IMR-90 (cell line): ENCODE measurements around the gene COQ4. TPM values are rescaled to one million over a fixed set of nuclear protein-coding genes. Genes with fewer than 3 reads are reported as not detected.
A peak's percentile ranks its signal among the peaks of the same experiment; 100 is the strongest.

Source experiments
- ATAC-seq: fragments of 200-7000 bp; cut with Tn5 transposase; 2 replicates; pipeline ENCODE4 v1.9.1; 2020; ENCODE audit warnings: low read depth, mild to moderate bottlenecking, moderate library complexity
- BruUV-seq: library from RNA; stranded (reverse); fragments of 400-500 nt; replicated peaks from 2 replicates; lab custom pipeline; 2021; lab: Mats Ljungman, UMichigan
- CTCF ChIA-PET: fragments of 300-600 bp; formaldehyde crosslinking; extraction: SDS; loops from one replicate; lab custom pipeline; 2021; ENCODE audit warnings: antibody characterized with exemption; lab: Yijun Ruan, JAX
- POLR2A ChIA-PET: fragments of 300-600 bp; sonication (Branson Sonifier 250); formaldehyde crosslinking; loops from one replicate; lab custom pipeline; 2022; ENCODE audit warnings: antibody characterized with exemption; ENCODE audit not compliant: unreplicated experiment; lab: Charles Lee
- DNase-seq: peaks from one replicate; pipeline ENCODE4 v3.0.0; 2013
- H2AFZ ChIP-seq: replicated peaks from 2 replicates; pipeline ENCODE3; 2013; ENCODE audit warnings: low read length, mild to moderate bottlenecking; ENCODE audit not compliant: poor library complexity
- H2AK5ac ChIP-seq: 2 replicates; pipeline ENCODE4 v1.6.1; 2013; ENCODE audit warnings: low read depth, low read length, inconsistent platforms
- H2AK9ac ChIP-seq: replicated peaks from 2 replicates; pipeline ENCODE3; 2013; ENCODE audit warnings: mild to moderate bottlenecking, low read depth, low read length, moderate library complexity; ENCODE audit not compliant: poor library complexity
- H2BK120ac ChIP-seq: 2 replicates; pipeline ENCODE4 v1.6.1; 2013; ENCODE audit warnings: low read depth, low read length, inconsistent platforms
- H2BK15ac ChIP-seq: 3 replicates; pipeline ENCODE4 v1.6.1; 2013; ENCODE audit warnings: low read depth, low read length, inconsistent platforms
- H2BK20ac ChIP-seq: 2 replicates; pipeline ENCODE4 v1.6.1; 2013; ENCODE audit warnings: low read depth, mild to moderate bottlenecking, inconsistent platforms, low read length, moderate library complexity
- H2BK5ac ChIP-seq: 2 replicates; pipeline ENCODE4 v1.6.1; 2013; ENCODE audit warnings: mild to moderate bottlenecking, low read depth, low read length, inconsistent platforms; ENCODE audit not compliant: poor library complexity, severe bottlenecking
- H3K14ac ChIP-seq: replicated peaks from 2 replicates; pipeline ENCODE4 v1.6.1; 2013; ENCODE audit warnings: low read depth, low read length, inconsistent platforms
- H3K18ac ChIP-seq: 2 replicates; pipeline ENCODE4 v1.6.1; 2013; ENCODE audit warnings: low read depth, low read length, control low read depth
- H3K23ac ChIP-seq: 2 replicates; pipeline ENCODE4 v1.6.1; 2013; ENCODE audit warnings: low read depth, low read length, inconsistent platforms
- H3K27ac ChIP-seq: 2 replicates; pipeline ENCODE4 v1.5.1; 2013; ENCODE audit warnings: mild to moderate bottlenecking, control low read depth, low read length; ENCODE audit not compliant: insufficient read depth
- H3K27me3 ChIP-seq: 2 replicates; pipeline ENCODE4 v1.6.1; 2013; ENCODE audit warnings: low read length; ENCODE audit not compliant: control insufficient read depth, insufficient read depth
- H3K36me3 ChIP-seq: 2 replicates; pipeline ENCODE4 v1.6.1; 2013; ENCODE audit warnings: low read length, mixed read lengths; ENCODE audit not compliant: control insufficient read depth, insufficient read depth
- H3K4ac ChIP-seq: 2 replicates; pipeline ENCODE4 v1.6.1; 2013; ENCODE audit warnings: low read depth, low read length, inconsistent platforms
- H3K4me1 ChIP-seq: 2 replicates; pipeline ENCODE4 v1.6.1; 2013; ENCODE audit warnings: low read length, mixed read lengths; ENCODE audit not compliant: control insufficient read depth, insufficient read depth
- H3K4me2 ChIP-seq: 2 replicates; pipeline ENCODE4 v1.6.1; 2013; ENCODE audit warnings: low read depth, mild to moderate bottlenecking, control low read depth, low read length, moderate library complexity
- H3K4me3 ChIP-seq: 2 replicates; pipeline ENCODE4 v1.5.1; 2013; ENCODE audit warnings: low read depth, mild to moderate bottlenecking, control low read depth, low read length, moderate library complexity; ENCODE audit not compliant: insufficient read depth
- H3K56ac ChIP-seq: 2 replicates; pipeline ENCODE4 v1.6.1; 2013; ENCODE audit warnings: low read length, inconsistent platforms; ENCODE audit not compliant: insufficient read depth; ENCODE audit errors: extremely low read depth
- H3K79me1 ChIP-seq, 2 experiments: 2 replicates each; pipeline ENCODE4 v1.6.1; 2013; ENCODE audit warnings: low read length in 2 of 2, inconsistent platforms in 1 of 2, low read depth in 1 of 2
- H3K9ac ChIP-seq: 2 replicates; pipeline ENCODE4 v1.6.1; 2013; ENCODE audit warnings: low read depth, low read length, control low read depth
- H3K9me1 ChIP-seq: 2 replicates; pipeline ENCODE4 v1.6.1; 2013; ENCODE audit warnings: low read length, inconsistent platforms; ENCODE audit not compliant: insufficient read depth
- H3K9me3 ChIP-seq: 2 replicates; pipeline ENCODE4 v1.6.1; 2013; ENCODE audit warnings: low read length; ENCODE audit not compliant: control insufficient read depth, insufficient read depth
- H4K20me1 ChIP-seq: 2 replicates; pipeline ENCODE4 v1.6.1; 2013; ENCODE audit warnings: low read length, inconsistent platforms; ENCODE audit not compliant: insufficient read depth
- H4K5ac ChIP-seq: 2 replicates; pipeline ENCODE4 v1.6.1; 2013; ENCODE audit warnings: mild to moderate bottlenecking, low read depth, low read length, control low read depth
- H4K8ac ChIP-seq, 2 experiments: 2 replicates each; pipeline ENCODE4 v1.6.1; 2013; ENCODE audit warnings: low read depth in 2 of 2, low read length in 2 of 2, control low read depth in 1 of 2, inconsistent platforms in 1 of 2
- H4K91ac ChIP-seq: 2 replicates; pipeline ENCODE4 v1.6.1; 2013; ENCODE audit warnings: low read depth, low read length, inconsistent platforms; ENCODE audit not compliant: insufficient read depth
- BHLHE40 ChIP-seq: fragments of 150-350 bp; IDR thresholded peaks from 2 replicates; pipeline ENCODE4 v1.6.1; 2016; ENCODE audit warnings: mild to moderate bottlenecking, low read depth, low read length
- FOS ChIP-seq: fragments of 150-350 bp; IDR thresholded peaks from 2 replicates; pipeline ENCODE4 v1.6.1; 2016; ENCODE audit warnings: low read depth, low read length
- MXI1 ChIP-seq: IDR thresholded peaks from 2 replicates; pipeline ENCODE4 v1.6.1; 2012; ENCODE audit warnings: low read depth, mild to moderate bottlenecking, low read length, moderate library complexity, borderline replicate concordance
- POLR2A ChIP-seq: IDR thresholded peaks from 2 replicates; pipeline ENCODE4 v1.6.1; 2012; ENCODE audit warnings: mild to moderate bottlenecking, low read depth, low read length
- RAD21 ChIP-seq: IDR thresholded peaks from 2 replicates; pipeline ENCODE4 v1.6.1; 2012; ENCODE audit warnings: low read length, improper control_type of control experiment
- WGBS, 2 experiments: methylation state at CpG; one replicate each; pipeline versions ENCODE4 v1.1.5 to v1.1.7; 2013; ENCODE audit warnings: missing lambda C conversion rate in 2 of 2; ENCODE audit not compliant: insufficient read length in 1 of 2; ENCODE audit errors: extremely low coverage in 2 of 2; 5-methylcytosine and 5-hydroxymethylcytosine counted together
- dilution Hi-C: fragments of 300-500 bp; cut with HindIII; formaldehyde crosslinking; loops from one replicate; pipeline ENCODE4 v1.14.3; 2018; ENCODE audit warnings: low sequenced_read_pairs; ENCODE audit not compliant: unreplicated experiment
- in situ Hi-C: fragments of 300-500 bp; cut with MboI; formaldehyde crosslinking; loops from 3 replicates; pipeline ENCODE4 v1.14.3; 2019; ENCODE audit warnings: low sequenced_read_pairs, inconsistent platforms, mixed read lengths
- intact Hi-C: fragments of 100-400 bp; cut with micrococcal nuclease; formaldehyde crosslinking; loops from 2 replicates; pipeline ENCODE4 v1.10.0; 2022
- polyA plus RNA-seq, 3 experiments: library from polyadenylated mRNA; depleted of rRNA; stranded (reverse); fragments of >200 nt; gene quantifications; 2 replicates each; pipeline ENCODE4 v1.2.3, GENCODE V29; 2012; ENCODE audit warnings: low replicate concordance in 1 of 3
- total RNA-seq: library from RNA; depleted of rRNA; stranded (reverse); fragments of >200 nt; gene quantifications from 2 replicates; pipeline ENCODE4 v1.2.3, GENCODE V29; 2012
- TF ChIP-seq, protein P1 (sequence below): fragments of 150-350 bp; IDR thresholded peaks from 2 replicates; pipeline ENCODE4 v1.6.1; 2017; ENCODE audit warnings: mild to moderate bottlenecking, antibody characterized with exemption, low read length, low read depth

COQ4 gene
- total and polyA plus RNA-seq, 2 of the 4 experiments (the other 2 are of a cell fraction), result 20.1 to 41.4 TPM

GRCh38 chr9:128372784-128373183 is 50.1 kb downstream of the COQ4 start:
- ChIA-PET CTCF (interaction anchor here (0.7 kb wide), 1 partner anchor 191 kb away, joined by 3 read pairs; no protein-coding TSS in a partner anchor), POLR2A (no interaction called here)
- no peak overlapping the region for H3K9ac ChIP-seq
- H3K9me3 ChIP-seq, result no peaks in the 10 kb centered on the region
- no peak overlapping the region for H4K91ac ChIP-seq
- H3K4me2 ChIP-seq, result peak overlapping the region; percentile 96; the same call in 1 of the 2 replicates
- H3K27ac ChIP-seq, result peak overlapping the region; percentile 37; the same call in 1 of the 2 replicates
- no CpG with 5 or more reads among the region's 1 CpG for WGBS, 2 experiments
- intact Hi-C loops, result no loop called here
- H3K79me1 ChIP-seq, result peaks cover 31 to 81% of the 10 kb centered on the region in 2 experiments
- H3K18ac ChIP-seq, result no peak overlapping the region
- no peak overlapping the region for H2BK120ac ChIP-seq
- dilution Hi-C loops, result no loop called here
- H4K5ac ChIP-seq, result no peak overlapping the region
- peak; percentile 68 for DNase-seq
- H2BK20ac ChIP-seq, result no peak overlapping the region
- H2AK9ac ChIP-seq, result peak overlapping the region; percentile 75
- no peak overlapping the region for H2AFZ ChIP-seq
- no peak overlapping the region for H3K4me3 ChIP-seq
- H3K56ac ChIP-seq, result no peak overlapping the region
- ATAC-seq, result no peak
- no peak overlapping the region for H2BK15ac ChIP-seq
- no peak overlapping the region for H3K14ac ChIP-seq
- H3K9me1 ChIP-seq, result peaks cover 12% of the 10 kb centered on the region
- H4K8ac ChIP-seq, result no peak overlapping the region
- H4K20me1 ChIP-seq, result 0 out of 2 replicates have a peak, but pooled peaks cover 4% of the 10 kb centered on the region
- H2BK5ac ChIP-seq, result peak overlapping the region; percentile 87
- H3K23ac ChIP-seq, result no peak overlapping the region
- in situ Hi-C loops, result no loop called here
- peaks cover 2% of the 10 kb centered on the region; the same call in 1 of the 2 replicates for H3K36me3 ChIP-seq
- H2AK5ac ChIP-seq, result 0 out of 2 replicates have a peak overlapping the region, but pooled peaks have one; percentile 12
- TF ChIP-seq RAD21, result no peak
- no peak for TF ChIP-seq MXI1
- TF ChIP-seq, protein P1, sequence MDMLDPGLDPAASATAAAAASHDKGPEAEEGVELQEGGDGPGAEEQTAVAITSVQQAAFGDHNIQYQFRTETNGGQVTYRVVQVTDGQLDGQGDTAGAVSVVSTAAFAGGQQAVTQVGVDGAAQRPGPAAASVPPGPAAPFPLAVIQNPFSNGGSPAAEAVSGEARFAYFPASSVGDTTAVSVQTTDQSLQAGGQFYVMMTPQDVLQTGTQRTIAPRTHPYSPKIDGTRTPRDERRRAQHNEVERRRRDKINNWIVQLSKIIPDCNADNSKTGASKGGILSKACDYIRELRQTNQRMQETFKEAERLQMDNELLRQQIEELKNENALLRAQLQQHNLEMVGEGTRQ, result peak; percentile 79
- TF ChIP-seq BHLHE40, result peak; percentile 83
- TF ChIP-seq FOS, result peak; percentile 57; the same call in 1 of the 2 replicates
- TF ChIP-seq POLR2A, result no peak
- no peak overlapping the region for H3K4ac ChIP-seq
- no peaks in the 10 kb centered on the region for H3K27me3 ChIP-seq
- BruUV-seq, result no TSS peak
- H3K4me1 ChIP-seq, result peaks cover 14% of the 10 kb centered on the region
